ENCODE measurements around the gene CCDC18.
"Not testable (repeated sequence)": the region's sequence is repeated elsewhere in the genome, so short reads cannot be mapped to it uniquely, and the experiment has no call there.

Gene CCDC18

DNA sequence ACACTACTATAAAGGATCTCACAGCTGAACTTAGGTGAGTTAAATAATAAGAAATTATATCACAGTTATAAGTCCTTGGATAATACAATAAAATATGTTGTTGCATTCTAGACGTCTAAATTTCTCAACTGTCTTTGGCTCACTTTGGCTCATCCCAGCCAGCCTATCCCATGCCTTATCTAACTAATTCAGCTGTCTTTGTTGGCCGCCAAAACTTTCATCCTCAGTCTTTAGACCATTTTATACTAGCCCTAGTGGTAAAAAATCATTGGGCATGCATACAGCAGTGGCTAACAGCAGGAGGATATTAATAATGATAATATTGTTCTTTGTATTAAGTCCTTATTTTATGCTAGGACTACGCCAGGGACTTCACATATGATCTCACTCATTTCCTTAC is 59.3 kb downstream of the CCDC18 start:
- no peak for DNase-seq

DNA sequence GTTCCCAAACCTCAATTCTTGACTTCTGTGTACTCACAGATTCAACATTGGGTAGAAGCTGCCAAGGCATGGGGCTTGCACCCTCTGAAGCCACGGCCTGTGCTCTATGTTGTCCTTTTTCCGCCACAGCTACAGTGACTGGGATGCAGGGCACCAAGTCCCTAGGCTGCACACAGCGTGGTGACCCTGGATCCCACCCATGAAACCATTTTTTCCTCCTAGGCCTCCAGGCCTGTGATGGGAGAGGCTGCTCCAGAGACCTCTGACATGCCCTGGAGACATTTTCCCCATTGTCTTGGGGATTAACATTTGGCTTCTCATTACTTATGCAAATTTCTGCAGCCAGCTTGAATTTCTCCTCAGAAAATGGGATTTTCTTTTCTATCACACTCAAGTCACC is 62.7 kb downstream of the CCDC18 start:
- DNase-seq = not testable (repeated sequence)

GRCh38 chr1:93244298-93245069 is 64.0 kb downstream of the CCDC18 start:
- no peak for DNase-seq

- no peak for DNase-seq
Measured at GRCh38 chr1:93251966-93252365, 71.4 kb downstream of the CCDC18 start.

- no peak for DNase-seq
Measured at GRCh38 chr1:93252598-93252997, 72.1 kb downstream of the CCDC18 start.

GRCh38 chr1:93253516-93253915 is 73.0 kb downstream of the CCDC18 start:
- DNase-seq = no peak

DNA sequence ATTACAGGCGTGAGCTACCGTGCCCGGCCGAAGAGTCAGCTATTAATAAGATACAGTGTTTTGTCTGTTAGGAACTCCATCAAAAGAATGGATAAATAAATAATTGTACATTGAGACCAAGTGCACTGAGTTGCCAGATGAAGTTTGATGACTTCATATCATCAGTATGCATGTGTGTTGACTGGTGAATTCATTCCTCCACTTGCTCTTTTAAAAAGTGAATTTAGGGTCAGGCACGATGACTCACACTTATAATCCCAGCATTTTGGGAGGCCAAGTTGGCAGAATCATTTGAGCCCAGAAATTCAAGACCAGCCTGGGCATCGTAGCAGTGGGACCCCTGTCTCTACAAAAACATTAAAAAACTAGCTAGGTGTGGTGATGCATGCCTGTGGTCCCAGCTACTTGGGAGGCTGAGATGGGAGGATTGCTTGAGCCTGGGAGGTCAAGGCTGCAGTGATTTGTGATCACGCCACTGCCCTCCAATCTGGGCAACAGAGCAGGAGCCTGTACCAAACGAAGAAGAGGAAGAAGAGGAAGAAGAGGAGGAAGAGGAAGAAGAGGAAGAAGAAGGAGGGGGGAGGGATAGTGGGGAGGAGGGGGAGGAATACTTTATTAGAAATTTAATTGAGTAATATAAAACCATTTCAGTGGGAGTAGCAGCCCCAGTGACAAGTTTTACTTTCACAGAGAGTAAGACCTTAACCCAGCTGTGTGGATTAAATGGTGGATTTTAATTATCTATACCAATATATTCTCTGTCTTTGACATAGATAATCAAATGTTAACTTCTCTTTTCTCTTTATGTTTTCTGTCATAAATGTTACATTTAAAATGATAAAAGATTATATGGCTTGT is 74.9 kb downstream of the CCDC18 start:
- no peak for DNase-seq

DNA sequence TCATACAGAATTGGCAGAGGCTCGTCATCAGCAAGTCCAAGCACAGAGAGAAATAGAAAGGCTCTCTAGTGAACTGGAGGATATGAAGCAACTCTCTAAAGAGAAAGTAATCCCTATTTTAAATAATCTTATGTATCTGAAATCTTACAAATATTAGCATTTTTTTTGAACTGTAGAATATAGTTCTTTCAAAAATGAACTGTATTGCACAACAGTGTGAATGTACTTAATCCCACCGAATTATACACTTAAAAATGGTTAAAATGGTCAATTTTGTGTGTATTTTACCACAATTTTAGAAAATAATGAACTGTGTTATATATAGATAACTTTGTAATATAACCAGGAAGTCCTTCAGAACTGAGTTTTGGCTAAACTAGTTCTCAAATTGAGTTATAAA is 75.9 kb downstream of the CCDC18 start:
- no peak for DNase-seq

- no peak for DNase-seq
Measured at GRCh38 chr1:93257889-93258288, 77.4 kb downstream of the CCDC18 start.

GRCh38 chr1:93260726-93261125 is 80.2 kb downstream of the CCDC18 start:
- not testable (repeated sequence) for DNase-seq

- DNase-seq = no peak
Measured at GRCh38 chr1:93262645-93263044, 82.1 kb downstream of the CCDC18 start.

DNA sequence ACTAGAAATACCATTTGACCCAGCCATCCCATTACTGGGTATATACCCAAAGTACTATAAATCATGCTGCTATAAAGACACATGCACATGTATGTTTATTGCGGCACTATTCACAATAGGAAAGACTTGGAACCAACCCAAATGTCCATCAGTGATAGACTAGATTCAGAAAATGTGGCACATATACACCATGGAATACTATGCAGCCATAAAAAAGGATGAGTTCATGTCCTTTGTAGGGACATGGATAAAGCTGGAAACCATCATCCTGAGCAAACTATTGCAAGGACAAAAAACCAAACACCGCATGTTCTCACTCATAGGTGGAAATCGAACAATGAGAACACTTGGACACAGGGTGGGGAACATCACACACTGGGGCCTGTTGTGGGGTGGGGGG is 88.4 kb downstream of the CCDC18 start:
- not testable (repeated sequence) for DNase-seq

- not testable (repeated sequence) for DNase-seq
Measured at GRCh38 chr1:93275262-93275633, 94.7 kb downstream of the CCDC18 start.

GRCh38 chr1:93275634-93276295 is 95.2 kb downstream of the CCDC18 start:
- no peak for DNase-seq

GRCh38 chr1:93277530-93277929 is 97.0 kb downstream of the CCDC18 start:
- DNase-seq = not testable (repeated sequence)

- no peak for DNase-seq
Measured at GRCh38 chr1:93283496-93283895, 103.0 kb downstream of the CCDC18 start.

- no peak for DNase-seq
Measured at GRCh38 chr1:93288558-93288957, 108.0 kb downstream of the CCDC18 start.

DNA sequence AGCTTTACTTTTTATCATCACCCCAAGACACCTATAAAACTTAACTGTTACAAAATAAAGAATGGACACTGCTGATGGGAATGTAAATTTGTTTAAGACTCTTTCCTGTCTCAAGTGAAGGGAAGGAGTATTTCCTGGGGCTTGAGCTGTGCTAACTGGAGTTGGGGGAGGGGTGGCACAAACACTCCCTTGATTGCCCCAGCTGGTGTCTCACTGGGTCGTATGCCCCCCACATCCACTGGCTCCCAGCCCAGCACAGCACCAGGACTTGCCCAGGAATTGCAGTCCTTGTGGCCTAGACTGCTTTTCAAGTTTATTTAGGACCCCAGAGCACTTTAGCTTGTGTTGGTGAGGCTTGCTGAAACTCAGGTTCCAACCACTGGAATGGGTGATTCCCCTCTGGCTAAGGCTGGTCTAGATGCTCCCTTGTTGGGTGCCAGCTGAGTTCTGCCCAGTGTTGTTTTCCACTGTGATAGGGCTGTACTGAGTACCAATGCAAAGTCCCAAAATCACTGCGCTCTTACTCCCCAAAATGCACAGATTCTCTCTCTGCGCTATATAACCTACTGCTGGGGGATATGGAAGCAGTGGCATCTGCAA is 116.1 kb downstream of the CCDC18 start:
- no peak for DNase-seq

GRCh38 chr1:93301131-93301530 is 120.6 kb downstream of the CCDC18 start:
- DNase-seq = no peak

DNA sequence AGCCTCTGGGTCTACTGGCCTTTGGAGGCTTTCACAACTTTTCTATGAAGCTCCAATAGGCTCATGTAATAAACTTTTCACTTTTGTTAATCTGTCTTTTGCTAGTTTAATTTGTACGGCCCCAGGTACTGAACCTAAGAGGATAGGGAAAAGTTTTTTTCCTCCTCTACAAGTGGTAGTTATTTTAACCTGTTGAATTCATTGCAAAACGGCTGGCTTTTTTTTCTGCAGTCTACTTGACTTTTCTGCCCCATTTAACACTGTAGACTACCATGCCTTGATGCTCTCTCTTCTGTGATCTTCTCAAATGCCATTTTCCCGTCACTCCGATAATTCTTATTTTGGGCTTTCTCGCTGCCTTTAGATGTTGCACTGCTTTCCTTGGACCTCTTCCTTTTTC is 121.6 kb downstream of the CCDC18 start:
- DNase-seq = no peak

DNA sequence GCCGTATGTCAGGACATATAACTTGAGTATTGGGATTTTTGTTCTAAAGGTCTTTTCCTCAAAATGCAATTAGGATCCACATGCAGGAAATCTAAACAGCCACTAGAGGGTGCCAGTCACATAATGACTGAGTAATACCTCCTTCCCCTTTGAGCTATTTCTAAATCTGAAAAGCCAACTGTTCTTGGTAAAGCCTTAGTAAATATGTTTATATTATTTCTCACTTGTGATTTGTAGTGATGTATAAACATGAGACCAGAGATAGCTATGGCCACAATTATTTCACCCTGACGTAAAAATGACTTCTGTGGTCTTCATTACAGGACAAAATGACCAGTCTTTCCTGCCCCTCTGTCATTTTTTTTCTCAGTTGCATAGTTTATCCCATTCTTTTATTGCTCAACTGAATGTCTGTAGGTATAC is 124.2 kb downstream of the CCDC18 start:
- DNase-seq = no peak

DNA sequence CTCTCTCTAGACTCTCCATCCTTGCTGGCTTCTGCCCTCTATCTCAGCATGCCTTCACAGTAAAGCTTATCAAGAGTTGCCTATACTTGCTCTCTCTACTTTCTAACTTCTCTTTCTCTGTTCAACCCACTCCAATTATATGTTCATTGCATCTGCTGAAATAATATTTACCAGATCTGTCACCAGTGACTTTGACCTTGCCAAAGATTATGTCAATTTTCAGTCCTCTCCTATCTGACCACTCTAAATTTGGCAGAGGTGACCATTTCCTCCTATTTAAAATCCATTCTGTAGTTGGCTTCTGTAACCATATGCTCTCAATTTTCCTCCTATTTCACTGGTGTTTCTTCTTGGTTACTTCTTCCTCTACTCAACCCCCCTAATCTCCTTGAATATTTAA is 126.4 kb downstream of the CCDC18 start:
- no peak for DNase-seq

DNA sequence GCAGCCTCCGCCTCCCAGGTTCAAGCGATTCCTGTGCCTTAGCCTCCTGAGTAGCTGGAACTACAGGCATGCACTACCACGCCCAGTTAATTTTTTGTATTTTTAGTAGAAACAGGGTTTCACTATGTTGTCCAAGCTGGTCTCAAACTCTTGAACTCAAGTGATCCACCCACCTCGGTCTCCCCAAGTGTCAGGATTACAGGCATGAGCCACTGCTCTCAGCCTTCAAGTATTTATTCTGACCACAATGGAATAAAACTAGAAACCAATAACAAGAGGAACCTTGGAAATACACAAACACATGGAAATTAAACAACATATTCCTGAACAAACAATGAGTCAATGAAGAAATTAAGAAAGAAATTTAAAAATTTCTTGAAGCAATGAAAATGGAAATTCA is 132.5 kb downstream of the CCDC18 start:
- DNase-seq = no peak

Data from activated CD4-positive, alpha-beta T cell treated with anti-CD3 and anti-CD28 coated beads for 1 hour (primary cell).